Thyroid gland (tissue), 4 donors: Measurements from ENCODE around the gene GGT1.

Experiments
- CTCF ChIP-seq, 6 experiments: fragments of 200-600 bp in 3 of 6; fragments of 450-650 bp in 3 of 6; sonication (generic) in 3 of 6; IDR thresholded peaks; one replicate each; pipeline ENCODE4 v1.5.1; 2016 to 2019; ENCODE audit warnings: antibody characterized with exemption in 6 of 6, mild to moderate bottlenecking in 2 of 6, inconsistent platforms in 1 of 6, moderate library complexity in 1 of 6
- POLR2A ChIP-seq, 2 donors: fragments of 450-650 bp; IDR thresholded peaks; one replicate each; pipeline ENCODE4 v1.6.1; 2017; ENCODE audit warnings: antibody characterized with exemption in 2 of 2, mild to moderate bottlenecking in 2 of 2, moderate library complexity in 1 of 2

- TF ChIP-seq CTCF (IDR thresholded peaks at IDR 0.05) (no peak), POLR2A (IDR thresholded peaks at IDR 0.05) (no peak)
Measured at GRCh38 chr22:24584871-24585411, 18.1 kb upstream of the GGT1 start.
